ENCODE results near the gene QKI. TPM values are rescaled to one million over a fixed set of nuclear protein-coding genes. Genes with fewer than 3 reads are reported as not detected.

The QKI gene
- total RNA-seq, 1 experiment from 2014 or later: 176 TPM

GRCh38 chr6:163414946-163415619 is 565 bp downstream of the QKI start:
- peak overlapping the region; percentile 95 for H3K4me2 ChIP-seq (ENCODE audit: insufficient read depth, insufficient read length, low read length)
- no peak overlapping the region for H2BK5ac ChIP-seq (ENCODE audit: insufficient read length, low read length)
- WGBS (ENCODE audit: extremely low coverage, insufficient read length, low lambda C conversion rate): no CpG with 5 or more reads among the region's 94 CpGs
- peak overlapping the region; percentile 47; the same call in 1 of the 2 replicates for H3K14ac ChIP-seq (ENCODE audit: insufficient read depth, low read length)
- no peak overlapping the region for H3K56ac ChIP-seq (ENCODE audit: insufficient read length, low read depth, low read length)
- peak overlapping the region; percentile 77 for H3K9ac ChIP-seq (ENCODE audit: extremely low read depth, insufficient read length, low read length)
- Mint-ChIP-seq H3K27ac (peak overlapping the region in 1 of 3 experiments; percentile 79; a peak in 2 of 7 replicates), H3K4me3 (peak overlapping the region; percentile 82 to 88), H3K9me3 (no peaks in the 10 kb centered on the region; a peak in 1 of 5 replicates), H3K36me3 (ENCODE audit: insufficient read depth in 1 of 3, low read depth in 3 of 3) (peaks cover 2 to 13% (median 6%) of the 10 kb centered on the region in 3 experiments; a peak in 4 of 7 replicates), H3K27me3 (ENCODE audit: low read depth) (no peaks in the 10 kb centered on the region), H3K4me1 (peaks cover 41 to 44% of the 10 kb centered on the region in 2 experiments)
- H3K4ac ChIP-seq (ENCODE audit: low read depth, low read length): no peak overlapping the region
- H2BK120ac ChIP-seq (ENCODE audit: low read depth, low read length, poor library complexity, severe bottlenecking): no peak overlapping the region
- peaks cover 9% of the 10 kb centered on the region for H3K23me2 ChIP-seq (ENCODE audit: insufficient read length, low read depth, low read length, poor library complexity, severe bottlenecking)
- no peak overlapping the region for H2AK5ac ChIP-seq (ENCODE audit: insufficient read length, low read length)
- no peak overlapping the region for H2AFZ ChIP-seq (ENCODE audit: low read length)
- H2BK15ac ChIP-seq (ENCODE audit: low read depth, low read length): no peak overlapping the region
- no peak overlapping the region for H3T11ph ChIP-seq (ENCODE audit: low read length)
- no peak overlapping the region for H2BK12ac ChIP-seq (ENCODE audit: insufficient read length, low read depth, low read length)
- peaks cover 2% of the 10 kb centered on the region; the same call in 1 of the 2 replicates for H3K4me1 ChIP-seq (ENCODE audit: insufficient read depth, low read length)
- H4K8ac ChIP-seq (replicated peaks; ENCODE audit: insufficient read length, low read depth, low read length): no peak overlapping the region
- H3K79me1 ChIP-seq (ENCODE audit: insufficient read depth, low read depth, low read length, poor library complexity, severe bottlenecking): no peaks in the 10 kb centered on the region
- no peak overlapping the region for H4K5ac ChIP-seq (ENCODE audit: insufficient read length, low read depth, low read length)
- no peaks in the 10 kb centered on the region for H3K27me3 ChIP-seq (ENCODE audit: insufficient read depth, low read length)
- H3K23ac ChIP-seq (ENCODE audit: insufficient read length, low read depth, low read length): no peak overlapping the region
- no peak overlapping the region for H3K27ac ChIP-seq (ENCODE audit: insufficient read length, low read depth, low read length)
- TF ChIP-seq CTCF (conservative IDR thresholded peaks at IDR 0.05): no peak
- no peak overlapping the region for H2BK20ac ChIP-seq (ENCODE audit: low read depth, low read length, poor library complexity, severe bottlenecking)
- H4K91ac ChIP-seq (ENCODE audit: insufficient read length, low read depth, low read length): no peak overlapping the region
- H4K20me1 ChIP-seq (ENCODE audit: control insufficient read depth, insufficient read depth, insufficient read length): no peaks in the 10 kb centered on the region
- DNase-seq: no peak
- no peaks in the 10 kb centered on the region for H3K9me3 ChIP-seq (ENCODE audit: control insufficient read depth, low read depth, low read length)
- H3K79me2 ChIP-seq (ENCODE audit: insufficient read depth, low read length): peaks cover 18% of the 10 kb centered on the region
- H3K18ac ChIP-seq (ENCODE audit: insufficient read length, low read depth, low read length): no peak overlapping the region
